Measurements from ENCODE around the gene IER5L.
A peak's percentile ranks its signal among the peaks of the same experiment; 100 is the strongest.
"Not testable (repeated sequence)": the region's sequence is repeated elsewhere in the genome, so short reads cannot be mapped to it uniquely, and the experiment has no call there.

The IER5L gene

GRCh38 chr9:129163753-129164152 lies 14.3 kb downstream of the IER5L start:
- Histone ChIP-seq H3K27ac (peak overlapping the region; percentile 53 to 68), H3K27me3 (no peaks in the 10 kb centered on the region), H3K4me1 (peaks cover 0 to 44% (median 39%) of the 10 kb centered on the region in 4 donors), H3K4me3 (no peak overlapping the region), H3K36me3 (no peaks in the 10 kb centered on the region), H3K9me3 (no peaks in the 10 kb centered on the region)
- intact Hi-C loops (cut with DNase I; ENCODE audit: low total_unique reads), result no loop called here
- DNase-seq, result no peak
- TF ChIP-seq, protein P1, sequence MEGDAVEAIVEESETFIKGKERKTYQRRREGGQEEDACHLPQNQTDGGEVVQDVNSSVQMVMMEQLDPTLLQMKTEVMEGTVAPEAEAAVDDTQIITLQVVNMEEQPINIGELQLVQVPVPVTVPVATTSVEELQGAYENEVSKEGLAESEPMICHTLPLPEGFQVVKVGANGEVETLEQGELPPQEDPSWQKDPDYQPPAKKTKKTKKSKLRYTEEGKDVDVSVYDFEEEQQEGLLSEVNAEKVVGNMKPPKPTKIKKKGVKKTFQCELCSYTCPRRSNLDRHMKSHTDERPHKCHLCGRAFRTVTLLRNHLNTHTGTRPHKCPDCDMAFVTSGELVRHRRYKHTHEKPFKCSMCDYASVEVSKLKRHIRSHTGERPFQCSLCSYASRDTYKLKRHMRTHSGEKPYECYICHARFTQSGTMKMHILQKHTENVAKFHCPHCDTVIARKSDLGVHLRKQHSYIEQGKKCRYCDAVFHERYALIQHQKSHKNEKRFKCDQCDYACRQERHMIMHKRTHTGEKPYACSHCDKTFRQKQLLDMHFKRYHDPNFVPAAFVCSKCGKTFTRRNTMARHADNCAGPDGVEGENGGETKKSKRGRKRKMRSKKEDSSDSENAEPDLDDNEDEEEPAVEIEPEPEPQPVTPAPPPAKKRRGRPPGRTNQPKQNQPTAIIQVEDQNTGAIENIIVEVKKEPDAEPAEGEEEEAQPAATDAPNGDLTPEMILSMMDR (IDR thresholded peaks at IDR 0.05), result no peak

GRCh38 chr9:129163198-129163670 lies 14.8 kb downstream of the IER5L start:
- Histone ChIP-seq H3K4me1 (peaks cover 0 to 39% (median 34%) of the 10 kb centered on the region in 4 donors), H3K27ac (peak overlapping the region; percentile 53 to 68)
- H3K4me3 ChIP-seq; H3K27me3 ChIP-seq; DNase-seq; H3K36me3 ChIP-seq; intact Hi-C loops (cut with DNase I; ENCODE audit: low total_unique reads); H3K9me3 ChIP-seq: not testable (repeated sequence)

- TF ChIP-seq, protein P1 (IDR thresholded peaks at IDR 0.05), result no peak
- peaks cover 0 to 33% (median 28%) of the 10 kb centered on the region in 4 donors for H3K4me1 ChIP-seq
- intact Hi-C loops (cut with DNase I; ENCODE audit: low total_unique reads), result no loop called here
- DNase-seq, result no peak
- no peak overlapping the region for H3K4me3 ChIP-seq
- H3K27me3 ChIP-seq, result no peaks in the 10 kb centered on the region
- H3K27ac ChIP-seq, result peak overlapping the region in 1 of 2 donors; percentile 53
- no peaks in the 10 kb centered on the region for H3K9me3 ChIP-seq
- H3K36me3 ChIP-seq, result peaks cover 0 to 8% (median 0%) of the 10 kb centered on the region in 3 donors
Measured at GRCh38 chr9:129162497-129163197, 15.4 kb downstream of the IER5L start.

DNA sequence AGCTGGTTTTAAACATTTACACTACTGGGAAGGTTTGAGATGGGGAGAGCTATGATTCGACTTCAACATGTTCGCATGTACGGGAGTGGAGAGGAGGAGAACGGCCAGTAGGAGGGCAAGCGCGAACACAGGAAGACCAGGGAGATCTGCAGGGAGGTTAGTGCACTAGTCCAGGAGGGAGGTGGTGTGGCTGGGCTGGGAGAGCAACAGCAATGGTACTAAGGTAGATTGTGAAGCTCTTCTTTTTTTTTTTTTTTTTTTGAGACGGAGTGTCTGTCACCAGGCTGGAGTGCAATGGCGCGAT lies 16.6 kb downstream of the IER5L start:
- no peak for DNase-seq
- H3K27ac ChIP-seq, result no peak overlapping the region
- H3K27me3 ChIP-seq, result no peaks in the 10 kb centered on the region
- intact Hi-C loops (cut with DNase I; ENCODE audit: low total_unique reads), result no loop called here
- H3K4me3 ChIP-seq, result no peak overlapping the region
- H3K9me3 ChIP-seq, result no peaks in the 10 kb centered on the region
- TF ChIP-seq, protein P1 (IDR thresholded peaks at IDR 0.05), result no peak
- peaks cover 0 to 21% (median 19%) of the 10 kb centered on the region in 4 donors for H3K4me1 ChIP-seq
- peaks cover 0 to 12% (median 0%) of the 10 kb centered on the region in 3 donors for H3K36me3 ChIP-seq

DNA sequence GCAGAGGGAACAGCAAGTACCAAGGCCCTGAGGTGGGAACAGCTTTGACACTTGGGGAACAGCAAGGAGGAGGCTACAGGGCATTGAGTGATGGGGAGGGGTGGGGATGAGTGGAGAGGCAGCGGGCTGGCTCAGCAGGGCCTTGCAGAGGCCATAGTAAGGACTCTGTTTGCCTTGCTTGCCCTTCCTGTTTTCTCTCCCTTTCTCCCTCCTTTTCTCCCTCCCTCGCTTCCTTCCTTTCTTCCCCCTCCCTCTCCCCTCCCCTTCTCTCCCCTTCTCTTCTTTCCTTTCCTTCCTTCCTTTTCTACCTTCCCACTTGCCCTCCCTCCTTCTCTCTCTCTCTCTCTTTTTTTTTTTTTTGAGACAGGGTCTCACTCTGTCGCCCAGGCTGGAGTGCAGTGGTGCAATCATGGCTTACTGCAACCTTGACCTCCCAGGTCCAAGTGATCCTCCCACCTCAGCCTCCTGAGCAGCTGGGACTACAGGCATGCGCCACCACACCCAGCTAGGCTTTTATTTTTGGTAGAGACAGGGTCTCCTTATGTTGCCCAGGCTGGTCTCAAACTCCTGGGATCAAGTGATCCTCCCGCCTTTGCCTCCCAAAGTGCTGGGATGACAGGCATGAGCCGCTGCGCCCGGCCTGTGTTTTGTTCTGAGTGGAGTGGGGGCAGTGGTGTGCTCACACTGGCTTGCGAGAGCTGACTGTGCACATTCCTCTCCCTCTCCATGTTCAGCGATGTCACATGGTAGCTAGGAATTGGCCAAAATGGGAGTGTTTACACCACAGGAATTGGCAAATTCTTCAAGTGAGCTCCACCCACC lies 17.1 kb downstream of the IER5L start:
- TF ChIP-seq, protein P1 (IDR thresholded peaks at IDR 0.05), result no peak
- H3K27me3 ChIP-seq, result no peaks in the 10 kb centered on the region
- intact Hi-C loops (cut with DNase I; ENCODE audit: low total_unique reads), result no loop called here
- H3K9me3 ChIP-seq, result no peaks in the 10 kb centered on the region
- H3K4me1 ChIP-seq, result peaks cover 0 to 16% (median 15%) of the 10 kb centered on the region in 4 donors
- no peak for DNase-seq
- no peak overlapping the region for H3K27ac ChIP-seq
- H3K36me3 ChIP-seq, result peaks cover 0 to 18% (median 0%) of the 10 kb centered on the region in 3 donors
- H3K4me3 ChIP-seq, result no peak overlapping the region

- H3K27ac ChIP-seq, result no peak overlapping the region
- H3K9me3 ChIP-seq, result no peaks in the 10 kb centered on the region
- H3K4me3 ChIP-seq, result no peak overlapping the region
- H3K27me3 ChIP-seq, result no peaks in the 10 kb centered on the region
- TF ChIP-seq, protein P1 (IDR thresholded peaks at IDR 0.05), result no peak
- intact Hi-C loops (cut with DNase I; ENCODE audit: low total_unique reads), result no loop called here
- H3K36me3 ChIP-seq, result peaks cover 0 to 60% (median 5%) of the 10 kb centered on the region in 3 donors
- no peak for DNase-seq
- no peaks in the 10 kb centered on the region for H3K4me1 ChIP-seq
Measured at GRCh38 chr9:129156163-129156562, 21.9 kb downstream of the IER5L start.
